SH-SY5Y (cell line): Measurements from ENCODE around the gene APOBEC4.

Source experiments
- GATA2 ChIP-seq: IDR thresholded peaks from 2 replicates; pipeline ENCODE4 v1.6.1; 2011; ENCODE audit warnings: mild to moderate bottlenecking, low read depth, low read length
- GATA3 ChIP-seq: IDR thresholded peaks from 2 replicates; pipeline ENCODE4 v1.6.1; 2011; ENCODE audit warnings: low read depth, mild to moderate bottlenecking, low read length, moderate library complexity

DNA sequence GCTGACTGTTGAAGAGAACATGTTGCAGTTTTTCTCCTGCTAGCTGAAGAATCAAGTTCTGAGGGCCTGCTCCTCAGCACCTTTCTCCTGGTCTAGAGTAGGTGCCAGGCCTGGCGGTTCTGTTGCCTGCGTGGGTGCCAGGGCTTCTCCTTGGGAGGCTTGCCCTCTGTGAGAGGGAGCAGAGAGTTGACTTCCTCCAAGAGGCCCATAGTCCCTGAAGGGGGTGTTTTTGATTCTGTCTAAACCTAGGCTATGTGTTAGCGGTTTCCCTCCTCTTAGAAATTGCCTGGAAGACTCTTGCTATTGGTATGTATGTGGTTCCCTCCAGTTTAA lies 312 bp upstream of the APOBEC4 start:
- TF ChIP-seq GATA2: no peak
- TF ChIP-seq GATA3: no peak
